PC-9 (cell line): ENCODE results near the gene BRD1. TPM values are rescaled to one million over a fixed set of nuclear protein-coding genes. Genes with fewer than 3 reads are reported as not detected.

Experiments used
- BruUV-seq: library from RNA; stranded (reverse); fragments of 400-500 nt; replicated peaks from 2 replicates; lab custom pipeline; 2021; lab: Mats Ljungman, UMichigan
- CTCF ChIA-PET: fragments of 300-600 bp; sonication (Branson Sonifier 250); formaldehyde crosslinking; loops from one replicate; lab custom pipeline; 2022; ENCODE audit warnings: antibody characterized with exemption; lab: Charles Lee
- POLR2A ChIA-PET: fragments of 300-600 bp; sonication (Branson Sonifier 250); formaldehyde crosslinking; loops from one replicate; lab custom pipeline; 2022; ENCODE audit warnings: antibody characterized with exemption; ENCODE audit not compliant: unreplicated experiment; lab: Charles Lee
- DNase-seq, 2 experiments: peaks; one replicate each; pipeline versions ENCODE4 v3.0.0 to v3.0.0-alpha.2; 2015 to 2022; ENCODE audit warnings: mixed read lengths in 1 of 2
- H2AFZ ChIP-seq: fragments of 200-600 bp; sonication (generic); 2 replicates; pipeline ENCODE4 v1.8.1; 2017; ENCODE audit warnings: antibody characterized with exemption
- H3F3A ChIP-seq: fragments of 200-600 bp; sonication (generic); 2 replicates; pipeline ENCODE4 v1.8.1; 2017; ENCODE audit warnings: antibody characterized with exemption, mild to moderate bottlenecking, low read depth; ENCODE audit not compliant: insufficient read depth
- H3K27ac ChIP-seq: fragments of 200-600 bp; sonication (generic); 2 replicates; pipeline ENCODE4 v1.6.1; 2016; ENCODE audit warnings: mixed run types
- H3K27me3 ChIP-seq: fragments of 200-600 bp; sonication (generic); 2 replicates; pipeline ENCODE4 v1.6.1; 2016; ENCODE audit warnings: low read depth, mixed run types; ENCODE audit not compliant: insufficient read depth
- H3K36me3 ChIP-seq: fragments of 200-600 bp; sonication (generic); 2 replicates; pipeline ENCODE4 v1.6.1; 2016; ENCODE audit warnings: low read depth, mixed run types
- H3K4me1 ChIP-seq: fragments of 200-600 bp; sonication (generic); replicated peaks from 2 replicates; pipeline ENCODE4 v1.6.1; 2016; ENCODE audit warnings: mixed run types; ENCODE audit not compliant: insufficient read depth
- H3K4me2 ChIP-seq: fragments of 200-600 bp; sonication (generic); 2 replicates; pipeline ENCODE4 v1.6.1; 2017; ENCODE audit warnings: mixed run types
- H3K4me3 ChIP-seq: fragments of 200-600 bp; sonication (generic); 2 replicates; pipeline ENCODE4 v1.6.1; 2016; ENCODE audit warnings: mixed run types
- H3K79me2 ChIP-seq: fragments of 200-600 bp; sonication (generic); 2 replicates; pipeline ENCODE4 v1.6.1; 2017; ENCODE audit warnings: low read depth, mixed run types
- H3K9me2 ChIP-seq: fragments of 200-600 bp; sonication (generic); 2 replicates; pipeline ENCODE4 v1.8.1; 2017; ENCODE audit warnings: mild to moderate bottlenecking; ENCODE audit not compliant: insufficient read depth
- H3K9me3 ChIP-seq: fragments of 200-600 bp; sonication (generic); 2 replicates; pipeline ENCODE4 v1.8.1; 2016; ENCODE audit warnings: low read depth; ENCODE audit not compliant: insufficient read depth
- H4K20me1 ChIP-seq: fragments of 200-600 bp; sonication (generic); 2 replicates; pipeline ENCODE4 v1.8.1; 2017; ENCODE audit not compliant: insufficient read depth
- CTCF ChIP-seq: fragments of 200-600 bp; sonication (generic); conservative IDR thresholded peaks from 2 replicates; pipeline ENCODE4 v1.6.1; 2017; ENCODE audit warnings: mixed run types, antibody characterized with exemption, mild to moderate bottlenecking, moderate library complexity
- EZH2 ChIP-seq: fragments of 200-600 bp; sonication (generic); IDR thresholded peaks from 2 replicates; pipeline ENCODE4 v1.8.0; 2017; ENCODE audit warnings: antibody characterized with exemption, low read depth
- intact Hi-C: fragments of 100-400 bp; cut with micrococcal nuclease; formaldehyde crosslinking; loops from one replicate; pipeline ENCODE4 v1.10.0; 2022; ENCODE audit not compliant: unreplicated experiment
- total RNA-seq: library from RNA; stranded (reverse); gene quantifications from 2 replicates; pipeline ENCODE4 v1.2.3, GENCODE V29; 2021

The BRD1 gene
- total RNA-seq, 1 experiment from 2014 or later, result 28.5 TPM

DNA sequence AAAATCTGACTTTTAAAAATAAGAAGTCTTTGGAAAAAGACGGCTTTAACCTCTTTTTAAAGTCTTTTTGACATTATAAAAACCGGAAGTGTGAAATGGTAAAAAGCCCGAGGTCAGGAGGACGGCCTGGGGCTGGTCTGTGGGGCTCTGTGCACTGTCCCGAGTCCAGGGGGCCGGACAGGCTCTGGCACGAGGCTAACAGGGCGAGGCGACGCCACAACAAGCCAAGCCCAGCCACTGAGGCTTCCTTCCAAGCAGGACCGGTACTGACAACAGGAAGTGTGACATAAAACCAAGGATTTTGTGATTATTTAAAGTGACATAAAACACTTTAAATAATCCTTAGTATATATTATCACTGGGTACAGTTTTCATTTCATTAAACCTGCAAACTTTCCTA lies 39.2 kb downstream of the BRD1 start:
- H3K4me2 ChIP-seq, result no peak overlapping the region
- DNase-seq, result no peak
- peaks cover 37% of the 10 kb centered on the region for H3K79me2 ChIP-seq

GRCh38 chr22:49787861-49788260 lies 39.8 kb downstream of the BRD1 start:
- CTCF ChIA-PET, result no interaction called here
- H3K4me2 ChIP-seq, result no peak overlapping the region
- peaks cover 88% of the 10 kb centered on the region for H4K20me1 ChIP-seq
- H3K79me2 ChIP-seq, result peaks cover 37% of the 10 kb centered on the region
- TF ChIP-seq EZH2 (no peak), CTCF (no peak)
- no peak overlapping the region for H2AFZ ChIP-seq
- H3K27me3 ChIP-seq, result no peaks in the 10 kb centered on the region
- H3K27ac ChIP-seq, result no peak overlapping the region
- intact Hi-C loops, result no loop called here
- H3F3A ChIP-seq, result no peaks in the 10 kb centered on the region
- no peaks in the 10 kb centered on the region for H3K9me2 ChIP-seq
- no peak overlapping the region for H3K4me3 ChIP-seq
- no peak for DNase-seq
- POLR2A ChIA-PET, result no interaction called here
- H3K4me1 ChIP-seq, result no peaks in the 10 kb centered on the region
- BruUV-seq, result no TSS peak
- H3K36me3 ChIP-seq, result peaks cover 31% of the 10 kb centered on the region; the same call in 1 of the 2 replicates
- no peaks in the 10 kb centered on the region for H3K9me3 ChIP-seq

More for the DNA sequence above, 39.2 kb downstream of the BRD1 start:
- Histone ChIP-seq H4K20me1 (peaks cover 84% of the 10 kb centered on the region), H2AFZ (no peak overlapping the region), H3K27ac (no peak overlapping the region), H3K36me3 (peaks cover 37% of the 10 kb centered on the region; the same call in 1 of the 2 replicates), H3K4me1 (no peaks in the 10 kb centered on the region), H3F3A (no peaks in the 10 kb centered on the region), H3K27me3 (no peaks in the 10 kb centered on the region), H3K4me3 (no peak overlapping the region), H3K9me3 (no peaks in the 10 kb centered on the region), H3K9me2 (no peaks in the 10 kb centered on the region)
- intact Hi-C loops, result no loop called here
- ChIA-PET POLR2A (no interaction called here), CTCF (no interaction called here)
- BruUV-seq, result no TSS peak
- no peak for TF ChIP-seq EZH2
- no peak for TF ChIP-seq CTCF

DNA sequence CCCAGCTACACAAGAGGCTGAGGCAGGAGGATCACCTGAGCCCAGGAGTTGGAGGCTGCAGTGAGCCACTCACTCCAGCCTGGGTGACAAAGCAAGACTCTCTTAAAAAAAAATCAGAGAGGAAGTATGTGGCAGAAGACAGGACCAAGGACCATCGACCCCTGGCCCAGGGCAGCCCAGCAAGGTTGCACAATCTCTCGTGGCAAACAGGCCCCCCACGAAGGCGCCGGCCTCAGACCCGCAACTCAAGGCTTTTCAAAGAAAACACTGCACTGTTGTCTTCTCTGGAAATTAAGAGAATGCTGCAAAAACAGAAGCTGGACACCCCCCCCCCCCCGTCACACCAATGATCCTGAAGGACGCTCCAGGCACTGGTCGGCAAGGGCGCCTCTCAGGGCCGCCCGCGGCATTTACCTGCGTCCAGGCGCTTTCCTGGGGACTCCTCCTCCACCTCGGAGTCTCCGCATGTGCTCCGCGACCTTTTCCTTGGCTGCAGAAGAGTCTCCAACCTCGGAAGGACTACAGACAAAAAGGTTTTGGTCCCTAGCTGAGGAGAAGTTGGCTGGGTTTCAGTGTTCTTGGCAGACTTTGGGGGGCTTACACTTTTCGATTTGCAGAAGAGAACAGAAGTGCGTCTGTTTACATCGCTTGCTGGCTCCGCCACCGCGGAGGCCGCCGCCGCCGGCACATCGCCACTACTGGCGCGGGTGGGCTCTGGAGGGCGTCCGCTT lies 40.5 kb downstream of the BRD1 start:
- Histone ChIP-seq H3K79me2 (peaks cover 37% of the 10 kb centered on the region), H2AFZ (no peak overlapping the region), H4K20me1 (peaks cover 86% of the 10 kb centered on the region), H3K4me2 (no peak overlapping the region), H3K4me3 (no peak overlapping the region), H3F3A (no peaks in the 10 kb centered on the region), H3K27me3 (no peaks in the 10 kb centered on the region), H3K9me3 (no peaks in the 10 kb centered on the region), H3K9me2 (no peaks in the 10 kb centered on the region), H3K36me3 (0 out of 2 replicates have a peak, but pooled peaks cover 27% of the 10 kb centered on the region), H3K4me1 (no peaks in the 10 kb centered on the region), H3K27ac (no peak overlapping the region)
- no TSS peak for BruUV-seq
- ChIA-PET POLR2A (interaction anchor here (0.7 kb wide), 1 partner anchor 822 kb away, joined by 4 read pairs; no protein-coding TSS in a partner anchor), CTCF (no interaction called here)
- intact Hi-C loops, result no loop called here
- no peak for DNase-seq
- TF ChIP-seq CTCF (no peak), EZH2 (no peak)
